Body of pancreas (tissue), 4 donors: Measurements from ENCODE around the gene C20orf141. TPM values are rescaled to one million over a fixed set of nuclear protein-coding genes. Genes with fewer than 3 reads are reported as not detected.

ENCODE experiments used
- ATAC-seq: fragments of 150-250 bp; one replicate; pipeline ENCODE4 v1.9.1; 2016
- DNase-seq, 4 donors: peaks; one replicate each; pipeline ENCODE4 v3.0.0-alpha.2; 2019
- H3K27ac ChIP-seq, 4 donors: fragments of 200-600 bp; sonication (generic); 1 replicate in 3 of 4; 2 replicates in 1 of 4; pipeline versions ENCODE4 v1.5.1 to v1.6.1; 2016 to 2019; ENCODE audit warnings: mild to moderate bottlenecking in 1 of 4, mixed read lengths in 1 of 4, moderate library complexity in 1 of 4
- H3K27me3 ChIP-seq, 2 donors: fragments of 200-600 bp; sonication (generic); one replicate each; pipeline ENCODE4 v1.6.0; 2016; ENCODE audit warnings: mild to moderate bottlenecking in 1 of 2
- H3K36me3 ChIP-seq, 2 donors: fragments of 200-600 bp; sonication (generic); replicated peaks in 1 of 2; 2 replicates each; pipeline ENCODE4 v1.5.1; 2016; ENCODE audit warnings: low read depth in 2 of 2; ENCODE audit not compliant: insufficient read depth in 1 of 2
- H3K4me1 ChIP-seq: fragments of 200-600 bp; sonication (generic); one replicate; pipeline ENCODE4 v1.6.0; 2016
- H3K4me3 ChIP-seq, 2 donors: fragments of 200-600 bp; sonication (generic); 1 replicate in 1 of 2; 2 replicates in 1 of 2; pipeline ENCODE4 v1.5.1; 2016 to 2019
- H3K9me3 ChIP-seq, 3 donors: fragments of 200-600 bp; sonication (generic); 1 replicate in 2 of 3; 2 replicates in 1 of 3; pipeline ENCODE4 v1.5.1; 2016
- POLR2A ChIP-seq, 3 donors: fragments of 450-650 bp; IDR thresholded peaks; one replicate each; pipeline ENCODE4 v1.6.1; 2016; ENCODE audit warnings: antibody characterized with exemption in 3 of 3, mild to moderate bottlenecking in 2 of 3
- WGBS, 2 donors: methylation state at CpG; one replicate each; pipeline ENCODE4 v1.1.5; 2017; 5-methylcytosine and 5-hydroxymethylcytosine counted together
- intact Hi-C: fragments of 100-400 bp; cut with DNase I; formaldehyde crosslinking; loops from one replicate; pipeline ENCODE4 v1.15.1; 2023
- total RNA-seq, 2 donors: library from RNA; depleted of rRNA; stranded (reverse); fragments of >200 nt; gene quantifications; one replicate each; pipeline ENCODE4 v1.1.0, GENCODE V29; 2016
- TF ChIP-seq, protein P1 (sequence below), 7 experiments: fragments of 450-650 bp in 4 of 7; fragments of 200-600 bp in 3 of 7; sonication (generic) in 3 of 7; IDR thresholded peaks; one replicate each; pipeline ENCODE4 v1.5.1; 2016 to 2019; ENCODE audit warnings: antibody characterized with exemption in 7 of 7

Gene C20orf141
- total RNA-seq, 2 donors from 2014 or later: not detected

DNA sequence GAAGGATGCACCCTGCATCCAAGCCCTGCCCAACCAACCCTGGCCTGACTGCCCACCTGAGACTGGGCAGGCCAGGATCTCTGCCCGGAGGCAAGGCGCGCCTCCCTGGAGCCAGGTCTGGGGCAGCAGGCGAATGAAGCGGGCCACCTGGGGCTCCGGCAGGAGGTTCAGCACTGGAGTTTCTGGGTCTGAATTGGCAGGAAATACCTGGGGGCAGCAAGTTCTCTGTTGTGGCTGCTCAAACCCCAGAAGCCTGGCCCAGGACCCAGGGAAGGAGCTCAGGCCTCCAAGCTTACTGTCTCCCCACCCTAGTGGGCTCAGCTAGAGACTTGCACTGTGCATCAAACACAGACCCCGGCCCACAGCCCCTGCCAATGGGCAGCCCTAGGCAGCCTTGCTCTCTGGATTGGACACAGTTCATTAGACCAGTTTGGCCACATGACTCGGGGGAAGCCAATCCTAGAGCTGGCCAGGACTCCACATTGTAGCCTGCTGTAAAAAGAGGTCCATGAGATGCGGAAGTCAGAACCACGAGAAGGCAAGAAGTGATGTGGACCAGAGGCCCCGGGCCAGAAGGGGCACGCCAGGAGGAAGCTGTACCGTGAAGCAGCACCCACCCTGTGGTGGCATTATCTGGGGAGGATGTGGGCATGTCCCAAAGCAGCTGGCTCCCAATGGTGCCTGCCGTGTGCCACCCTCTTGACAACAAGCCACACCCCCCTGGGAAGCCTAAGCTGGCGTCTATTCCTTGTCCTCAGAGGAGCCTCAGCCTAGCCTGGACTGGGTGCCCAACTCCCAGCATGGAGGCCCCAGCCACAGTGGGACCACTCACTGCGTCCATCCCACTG lies 17.4 kb upstream of the C20orf141 start:
- no peaks in the 10 kb centered on the region for H3K9me3 ChIP-seq
- no peak overlapping the region for H3K4me3 ChIP-seq
- DNase-seq: no peak
- TF ChIP-seq POLR2A (IDR thresholded peaks at IDR 0.05): no peak
- TF ChIP-seq, protein P1, sequence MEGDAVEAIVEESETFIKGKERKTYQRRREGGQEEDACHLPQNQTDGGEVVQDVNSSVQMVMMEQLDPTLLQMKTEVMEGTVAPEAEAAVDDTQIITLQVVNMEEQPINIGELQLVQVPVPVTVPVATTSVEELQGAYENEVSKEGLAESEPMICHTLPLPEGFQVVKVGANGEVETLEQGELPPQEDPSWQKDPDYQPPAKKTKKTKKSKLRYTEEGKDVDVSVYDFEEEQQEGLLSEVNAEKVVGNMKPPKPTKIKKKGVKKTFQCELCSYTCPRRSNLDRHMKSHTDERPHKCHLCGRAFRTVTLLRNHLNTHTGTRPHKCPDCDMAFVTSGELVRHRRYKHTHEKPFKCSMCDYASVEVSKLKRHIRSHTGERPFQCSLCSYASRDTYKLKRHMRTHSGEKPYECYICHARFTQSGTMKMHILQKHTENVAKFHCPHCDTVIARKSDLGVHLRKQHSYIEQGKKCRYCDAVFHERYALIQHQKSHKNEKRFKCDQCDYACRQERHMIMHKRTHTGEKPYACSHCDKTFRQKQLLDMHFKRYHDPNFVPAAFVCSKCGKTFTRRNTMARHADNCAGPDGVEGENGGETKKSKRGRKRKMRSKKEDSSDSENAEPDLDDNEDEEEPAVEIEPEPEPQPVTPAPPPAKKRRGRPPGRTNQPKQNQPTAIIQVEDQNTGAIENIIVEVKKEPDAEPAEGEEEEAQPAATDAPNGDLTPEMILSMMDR (IDR thresholded peaks at IDR 0.05): no peak
- H3K27me3 ChIP-seq: peaks cover 0 to 7% of the 10 kb centered on the region in 2 donors
- no peak overlapping the region for H3K27ac ChIP-seq
- 66 to 68% methylated on average over 4 to 16 of the region's 16 CpGs for WGBS, 2 donors
- no peaks in the 10 kb centered on the region for H3K36me3 ChIP-seq
- peaks cover 23% of the 10 kb centered on the region for H3K4me1 ChIP-seq
- no peak for ATAC-seq
- intact Hi-C loops: no loop called here

DNA sequence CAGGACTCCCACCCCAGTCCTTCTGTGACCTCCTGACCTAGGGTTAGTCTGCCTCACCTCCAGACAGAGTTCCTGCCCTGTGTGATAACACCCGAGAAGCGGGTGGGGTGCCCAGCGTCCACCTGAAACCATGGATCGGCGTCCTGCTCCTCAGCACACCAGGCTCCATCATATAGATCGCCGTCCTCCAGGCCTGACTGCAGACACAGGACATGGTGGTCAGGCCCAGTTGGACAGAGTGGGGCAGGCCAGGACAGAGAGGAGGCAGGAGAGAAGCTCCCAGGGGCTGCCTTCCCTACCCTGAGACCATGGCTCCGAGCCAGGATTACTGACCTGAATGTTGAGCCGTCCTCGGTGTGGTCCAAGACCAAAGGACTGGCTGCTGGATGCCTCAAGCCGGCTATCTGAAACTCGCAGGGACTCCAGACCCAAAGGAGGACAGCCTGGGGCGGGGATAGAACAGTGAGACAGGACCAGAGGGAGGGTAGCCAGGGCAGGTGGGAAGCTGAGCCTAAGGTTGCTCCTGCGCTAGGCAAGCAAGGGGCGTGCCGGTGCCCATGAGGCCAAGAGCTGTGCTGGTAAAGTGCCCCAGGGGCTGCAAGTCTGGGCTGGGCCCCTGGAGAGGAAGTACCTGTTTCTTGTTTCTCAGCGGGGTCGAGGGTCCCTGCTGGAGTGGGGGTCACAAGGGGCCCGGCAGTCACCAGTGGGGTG lies 16.5 kb upstream of the C20orf141 start:
- Histone ChIP-seq H3K4me3 (no peak overlapping the region), H3K9me3 (no peaks in the 10 kb centered on the region), H3K27me3 (peaks cover 0 to 7% of the 10 kb centered on the region in 2 donors), H3K36me3 (no peaks in the 10 kb centered on the region), H3K27ac (no peak overlapping the region), H3K4me1 (peaks cover 23% of the 10 kb centered on the region)
- no peak for ATAC-seq
- 27 to 79% methylated on average over 3 to 19 of the region's 19 CpGs for WGBS, 2 donors
- DNase-seq: no peak
- intact Hi-C loops: no loop called here
- TF ChIP-seq, protein P1 (IDR thresholded peaks at IDR 0.05): no peak
- TF ChIP-seq POLR2A (IDR thresholded peaks at IDR 0.05): no peak

DNA sequence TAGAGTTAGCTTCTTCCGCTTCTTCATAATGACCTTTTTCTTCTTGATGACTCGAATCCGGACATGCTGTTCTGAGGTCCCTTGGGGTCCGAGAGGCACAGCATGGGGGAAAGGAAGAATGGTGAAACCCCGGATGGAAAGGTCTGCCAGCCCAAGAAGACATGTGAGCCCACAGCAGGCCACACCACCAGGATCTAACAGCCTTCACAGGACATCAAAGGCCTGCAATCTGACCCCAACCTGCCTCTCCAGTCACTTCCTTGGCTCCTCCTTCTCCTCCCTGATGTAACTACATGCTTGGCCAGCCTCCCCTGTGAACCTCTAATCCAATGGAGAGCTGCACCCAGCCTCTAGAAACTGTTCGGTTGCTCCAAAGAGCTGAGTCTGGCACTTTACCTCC lies 16.0 kb upstream of the C20orf141 start:
- no peak overlapping the region for H3K27ac ChIP-seq
- H3K36me3 ChIP-seq: no peaks in the 10 kb centered on the region
- ATAC-seq (no peak), DNase-seq (no peak)
- intact Hi-C loops: no loop called here
- TF ChIP-seq, protein P1 (IDR thresholded peaks at IDR 0.05): no peak
- TF ChIP-seq POLR2A (IDR thresholded peaks at IDR 0.05): no peak
- H3K9me3 ChIP-seq: no peaks in the 10 kb centered on the region
- no peak overlapping the region for H3K4me3 ChIP-seq
- peaks cover 0 to 7% of the 10 kb centered on the region in 2 donors for H3K27me3 ChIP-seq
- 58 to 93% methylated on average over 5 to 6 of the region's 6 CpGs for WGBS, 2 donors
- H3K4me1 ChIP-seq: peaks cover 23% of the 10 kb centered on the region

DNA sequence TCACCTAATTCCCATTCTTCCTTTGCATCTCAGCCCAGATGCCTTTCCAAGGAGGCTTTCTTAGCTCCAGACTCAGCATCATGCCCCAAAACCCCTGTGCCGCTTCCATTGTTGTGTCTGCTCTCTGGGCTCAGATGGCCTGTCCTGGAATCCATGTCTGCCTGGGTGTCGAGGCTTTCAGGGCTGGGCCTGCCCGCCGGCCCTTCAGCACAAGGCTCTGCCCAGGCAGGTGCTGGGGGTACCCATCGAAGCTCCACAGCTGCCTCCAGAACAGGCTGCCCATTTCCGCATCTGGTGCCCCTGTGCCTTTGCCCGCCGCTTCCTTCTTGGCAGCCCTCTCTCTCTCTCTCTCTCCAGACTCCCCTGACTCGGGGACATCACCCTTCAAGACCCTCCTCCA lies 15.5 kb upstream of the C20orf141 start:
- WGBS, 2 donors: 55 to 63% methylated on average over 8 to 9 of the region's 9 CpGs
- intact Hi-C loops: no loop called here
- no peaks in the 10 kb centered on the region for H3K9me3 ChIP-seq
- H3K27me3 ChIP-seq: peaks cover 0 to 9% of the 10 kb centered on the region in 2 donors
- DNase-seq (no peak), ATAC-seq (no peak)
- no peaks in the 10 kb centered on the region for H3K36me3 ChIP-seq
- no peak for TF ChIP-seq POLR2A (IDR thresholded peaks at IDR 0.05)
- TF ChIP-seq, protein P1 (IDR thresholded peaks at IDR 0.05): no peak
- no peak overlapping the region for H3K27ac ChIP-seq
- H3K4me1 ChIP-seq: peaks cover 23% of the 10 kb centered on the region
- H3K4me3 ChIP-seq: no peak overlapping the region
